Measurements from ENCODE around the gene INTU.

Gene INTU

DNA sequence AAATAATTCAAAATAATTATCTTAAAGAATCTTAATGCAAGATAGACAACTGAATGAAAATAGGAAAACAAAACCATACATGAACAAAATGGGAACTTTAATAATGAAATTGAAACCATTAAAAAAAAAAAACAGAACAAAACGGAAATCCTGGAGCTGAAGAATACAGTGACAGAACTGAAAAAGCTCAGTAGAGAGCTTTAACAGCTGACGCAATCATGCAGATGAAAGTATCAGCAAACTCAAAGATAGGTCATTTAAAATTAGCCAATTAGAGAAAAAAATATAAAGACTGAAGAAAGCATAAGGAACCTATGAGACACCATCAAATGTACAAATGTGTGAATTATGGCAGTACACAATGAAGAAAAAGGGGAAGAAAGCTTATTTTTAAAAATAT is 116.2 kb downstream of the INTU start:
- DNase-seq (ENCODE audit: low spot score): no peak

DNA sequence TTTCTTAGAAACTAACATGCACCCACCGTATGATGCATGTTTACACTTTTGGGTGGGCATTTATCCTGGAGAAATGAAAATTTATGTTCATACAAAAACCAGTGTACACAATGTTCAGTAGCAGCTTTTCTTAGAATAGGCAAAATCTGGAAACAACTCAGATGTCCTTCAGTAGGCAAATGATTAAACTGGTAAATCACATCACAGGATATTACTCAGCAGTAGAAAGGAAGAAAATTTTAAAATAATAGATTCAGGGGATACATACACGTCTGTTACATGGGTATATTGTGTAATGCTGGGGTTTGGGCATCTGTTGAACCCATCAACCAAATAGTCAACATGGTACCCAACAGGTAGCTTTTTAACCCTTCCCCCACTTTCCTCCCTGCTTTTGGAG is 124.1 kb downstream of the INTU start:
- DNase-seq (ENCODE audit: low spot score): no peak

DNA sequence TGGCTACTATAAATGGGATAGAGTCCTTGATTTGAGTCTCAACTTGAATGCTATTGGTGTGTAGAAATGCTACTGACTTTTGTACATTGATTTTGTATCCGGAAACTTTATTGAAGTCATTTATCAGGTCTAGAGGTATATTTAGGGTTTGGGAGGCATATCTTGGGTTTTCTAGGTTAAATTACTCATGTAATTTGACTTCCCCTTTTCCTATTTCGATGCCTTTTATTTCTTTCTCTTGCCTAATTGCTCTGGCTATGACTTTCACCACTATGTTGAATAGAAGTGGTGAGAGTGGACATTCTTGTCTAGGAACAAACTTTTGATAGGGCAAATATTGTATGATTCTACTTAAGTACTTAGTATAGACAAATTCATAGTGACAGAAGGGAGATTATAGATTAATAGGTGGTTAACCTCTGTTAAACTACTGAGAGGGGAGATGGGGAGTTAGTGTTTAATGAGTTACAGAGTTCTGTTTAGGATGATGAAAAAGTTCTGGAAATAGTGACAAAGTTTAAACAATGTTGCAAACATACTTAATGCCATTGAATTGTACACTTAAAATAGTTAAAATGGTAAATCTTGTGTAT is 126.6 kb downstream of the INTU start:
- no peak for DNase-seq (ENCODE audit: low spot score)

DNA sequence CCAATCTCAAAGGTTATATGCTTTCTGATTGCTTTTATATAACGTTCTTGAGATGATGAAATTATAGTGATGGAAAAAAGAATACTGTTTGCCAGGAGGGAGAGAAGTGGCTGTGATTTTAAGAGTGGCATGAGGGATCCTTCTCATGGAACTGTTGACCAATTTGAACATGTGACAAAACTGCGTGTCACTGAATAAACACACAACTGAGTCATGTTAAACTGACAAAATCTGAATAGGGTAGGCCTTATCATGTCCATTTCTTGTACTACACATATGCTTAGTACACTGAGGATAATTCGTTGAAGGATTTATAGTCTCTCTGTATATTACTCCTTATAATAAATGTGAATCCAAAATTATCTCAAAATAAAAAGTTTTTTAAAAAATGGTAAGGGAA is 127.1 kb downstream of the INTU start:
- DNase-seq (ENCODE audit: low spot score): no peak

DNA sequence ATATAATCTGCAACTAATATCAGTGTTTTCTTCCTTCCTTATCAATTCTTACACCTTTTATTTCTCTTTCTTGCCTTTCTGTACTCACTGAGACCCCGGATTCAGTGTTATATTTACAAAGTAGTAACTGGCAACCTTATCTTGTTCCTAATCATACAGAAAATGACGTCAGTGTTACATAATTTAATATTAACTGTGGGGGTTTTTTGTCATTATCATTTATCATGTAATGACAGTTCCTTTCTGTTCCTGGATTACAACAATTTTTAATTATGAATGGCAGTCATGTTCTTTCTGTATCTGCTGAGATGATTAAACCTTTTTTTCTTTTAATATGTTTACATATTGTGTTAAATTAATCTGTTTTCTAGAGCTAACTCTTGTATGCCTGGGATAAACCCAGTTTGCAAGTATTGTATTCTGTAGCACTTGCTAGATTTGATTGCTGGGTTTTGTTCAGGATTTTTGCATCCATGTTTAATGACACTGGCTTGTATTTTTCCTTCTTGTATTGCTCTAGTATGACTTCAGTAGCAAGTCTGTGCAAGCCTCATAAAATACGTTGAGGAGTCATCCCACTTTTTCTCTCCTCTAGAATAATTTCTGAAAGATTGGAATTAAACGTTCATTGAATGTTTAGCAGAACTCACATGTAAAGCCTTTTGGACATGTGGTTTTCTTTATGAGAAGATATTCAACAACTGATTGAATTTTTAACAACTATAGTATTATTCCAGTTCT is 138.9 kb downstream of the INTU start:
- DNase-seq (ENCODE audit: low spot score): no peak

DNA sequence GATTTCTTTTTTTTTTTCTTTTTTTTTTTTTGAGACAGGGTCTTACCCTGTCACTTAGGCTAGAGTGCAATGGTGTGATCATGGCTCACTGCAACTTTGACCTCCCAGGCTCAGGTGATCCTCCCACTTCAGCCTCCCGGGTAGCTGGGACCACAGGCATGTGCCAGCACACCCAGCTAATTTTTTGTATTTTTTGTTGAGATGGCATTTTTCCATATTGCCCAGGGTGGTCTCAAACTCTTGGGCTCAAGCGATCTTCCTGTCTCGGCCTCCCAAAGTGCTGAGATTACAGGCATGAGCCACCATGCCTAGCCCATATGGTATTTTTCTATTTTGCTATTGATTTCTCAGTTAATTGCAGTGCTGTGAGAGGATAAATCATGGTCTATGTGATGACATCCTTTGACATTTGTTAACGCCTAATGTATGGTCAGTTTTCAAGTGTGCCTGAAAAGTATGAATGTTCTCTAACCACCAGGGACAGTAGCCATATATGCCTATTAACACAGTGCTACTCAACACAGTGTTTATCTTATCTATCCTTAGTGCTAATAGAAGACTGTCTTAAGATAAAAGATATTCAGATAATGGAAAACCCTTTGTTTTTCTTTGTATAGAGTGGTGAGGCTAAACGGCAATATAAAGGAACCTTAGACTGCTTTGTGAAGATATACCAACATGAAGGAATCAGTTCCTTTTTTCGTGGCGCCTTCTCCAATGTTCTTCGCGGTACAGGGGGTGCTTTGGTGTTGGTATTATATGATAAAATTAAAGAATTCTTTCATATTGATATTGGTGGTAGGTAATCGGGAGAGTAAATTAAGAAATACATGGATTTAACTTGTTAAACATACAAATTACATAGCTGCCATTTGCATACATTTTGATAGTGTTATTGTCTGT is 140.3 kb downstream of the INTU start:
- DNase-seq (ENCODE audit: low spot score): no peak

DNA sequence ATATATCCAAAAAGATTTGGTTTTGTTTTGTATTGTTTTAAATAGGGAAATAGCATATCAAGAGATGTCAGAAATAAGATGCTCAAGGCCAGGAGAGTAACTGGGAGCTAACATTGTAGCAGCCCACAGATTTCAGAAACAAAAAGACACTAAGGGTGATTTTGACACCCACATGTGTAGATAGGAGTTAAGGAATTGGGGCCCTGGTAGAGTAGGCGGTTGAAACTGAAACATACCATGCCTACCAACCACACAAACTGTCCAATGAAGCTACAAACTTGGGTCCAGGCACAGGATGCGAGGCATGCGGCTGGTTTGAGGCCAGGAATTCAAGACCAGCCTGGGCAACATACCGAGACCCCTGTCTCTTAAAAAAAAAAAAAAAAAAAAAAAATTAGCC is 143.1 kb downstream of the INTU start:
- no peak for DNase-seq (ENCODE audit: low spot score)
